HUES64 (cell line): ENCODE data around the gene METRN.

Experiments used
- H3K27ac ChIP-seq: 2 replicates; pipeline ENCODE4 v1.7.0; 2013; ENCODE audit warnings: low read depth, low read length, inconsistent platforms
- H3K27me3 ChIP-seq: 2 replicates; pipeline ENCODE4 v1.6.1; 2013; ENCODE audit warnings: mild to moderate bottlenecking, low read length; ENCODE audit not compliant: insufficient read depth
- H3K36me3 ChIP-seq: 2 replicates; pipeline ENCODE4 v1.6.1; 2013; ENCODE audit warnings: mild to moderate bottlenecking, low read length; ENCODE audit not compliant: insufficient read depth
- H3K4me1 ChIP-seq: 2 replicates; pipeline ENCODE4 v1.6.1; 2013; ENCODE audit warnings: mild to moderate bottlenecking, low read length, moderate library complexity; ENCODE audit not compliant: insufficient read depth
- H3K4me3 ChIP-seq: 2 replicates; pipeline ENCODE4 v1.5.1; 2013; ENCODE audit warnings: mild to moderate bottlenecking, low read length, moderate library complexity
- H3K9ac ChIP-seq: 2 replicates; pipeline ENCODE4 v1.6.1; 2013; ENCODE audit warnings: mild to moderate bottlenecking, low read depth, low read length
- H3K9me3 ChIP-seq: 2 replicates; pipeline ENCODE4 v1.6.1; 2013; ENCODE audit warnings: low read depth, low read length; ENCODE audit not compliant: insufficient read depth
- WGBS: fragments of 150-250, 120-280 bp; methylation state at CpG from one replicate; pipeline ENCODE4 v1.1.7; 2013; ENCODE audit warnings: missing lambda C conversion rate; 5-methylcytosine and 5-hydroxymethylcytosine counted together

The METRN gene

DNA sequence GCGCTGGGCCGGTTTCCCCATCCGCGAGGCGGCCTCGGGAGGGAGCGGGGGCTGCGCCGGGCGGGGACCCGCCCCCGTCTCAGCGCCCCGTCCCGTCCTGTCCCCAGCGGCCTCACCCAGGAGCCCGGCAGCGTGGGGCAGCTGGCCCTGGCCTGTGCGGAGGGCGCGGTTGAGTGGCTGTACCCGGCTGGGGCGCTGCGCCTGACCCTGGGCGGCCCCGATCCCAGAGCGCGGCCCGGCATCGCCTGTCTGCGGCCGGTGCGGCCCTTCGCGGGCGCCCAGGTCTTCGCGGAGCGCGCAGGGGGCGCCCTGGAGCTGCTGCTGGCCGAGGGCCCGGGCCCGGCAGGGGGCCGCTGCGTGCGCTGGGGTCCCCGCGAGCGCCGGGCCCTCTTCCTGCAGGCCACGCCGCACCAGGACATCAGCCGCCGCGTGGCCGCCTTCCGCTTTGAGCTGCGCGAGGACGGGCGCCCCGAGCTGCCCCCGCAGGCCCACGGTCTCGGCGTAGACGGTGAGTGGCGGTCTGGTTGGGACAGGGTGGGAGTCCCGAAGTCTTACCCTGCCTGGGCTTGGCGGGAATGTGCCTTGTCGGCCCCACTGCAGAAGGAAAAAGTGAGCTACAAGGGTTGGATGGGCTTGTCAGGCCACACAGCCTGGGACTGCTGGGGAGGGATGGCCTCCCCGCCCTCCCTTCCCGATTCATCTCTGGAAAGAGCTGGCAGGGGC, 720 bp downstream of the METRN start:
- H3K36me3 ChIP-seq = no peaks in the 10 kb centered on the region
- H3K9me3 ChIP-seq = no peaks in the 10 kb centered on the region
- 4% methylated on average over 74 of the region's 74 CpGs for WGBS
- H3K4me1 ChIP-seq = peaks cover 18% of the 10 kb centered on the region; the same call in 1 of the 2 replicates
- H3K27me3 ChIP-seq = peaks cover 46% of the 10 kb centered on the region
- H3K4me3 ChIP-seq = peak overlapping the region; percentile 66
- H3K27ac ChIP-seq = no peak overlapping the region
- peak overlapping the region; percentile 57 for H3K9ac ChIP-seq

DNA sequence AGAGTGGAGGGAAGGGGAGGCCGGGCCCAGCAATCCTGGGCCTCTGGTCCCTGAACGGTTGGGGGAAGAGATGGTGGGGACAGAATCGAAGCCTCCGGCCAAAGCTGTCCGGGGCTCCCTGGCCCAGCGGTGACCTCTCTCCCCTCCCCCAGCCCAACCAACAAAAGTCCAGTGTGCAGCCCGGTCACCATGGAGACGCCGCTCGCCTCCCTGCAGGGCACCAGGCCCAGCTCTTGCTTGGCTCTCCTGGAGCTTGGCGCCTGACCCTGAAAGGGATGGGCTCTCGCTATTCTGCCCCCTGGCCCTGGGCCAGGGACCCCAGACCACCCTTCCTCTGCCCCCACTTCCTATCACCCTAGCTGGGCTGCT, 1.3 kb downstream of the METRN start:
- H3K4me1 ChIP-seq = peaks cover 18% of the 10 kb centered on the region; the same call in 1 of the 2 replicates
- H3K27ac ChIP-seq = no peak overlapping the region
- peaks cover 40% of the 10 kb centered on the region for H3K27me3 ChIP-seq
- WGBS = 14% methylated on average over 11 of the region's 12 CpGs
- H3K4me3 ChIP-seq = peak overlapping the region; percentile 66
- H3K36me3 ChIP-seq = no peaks in the 10 kb centered on the region
- H3K9me3 ChIP-seq = no peaks in the 10 kb centered on the region
- H3K9ac ChIP-seq = 0 out of 2 replicates have a peak overlapping the region, but pooled peaks have one; percentile 37

DNA sequence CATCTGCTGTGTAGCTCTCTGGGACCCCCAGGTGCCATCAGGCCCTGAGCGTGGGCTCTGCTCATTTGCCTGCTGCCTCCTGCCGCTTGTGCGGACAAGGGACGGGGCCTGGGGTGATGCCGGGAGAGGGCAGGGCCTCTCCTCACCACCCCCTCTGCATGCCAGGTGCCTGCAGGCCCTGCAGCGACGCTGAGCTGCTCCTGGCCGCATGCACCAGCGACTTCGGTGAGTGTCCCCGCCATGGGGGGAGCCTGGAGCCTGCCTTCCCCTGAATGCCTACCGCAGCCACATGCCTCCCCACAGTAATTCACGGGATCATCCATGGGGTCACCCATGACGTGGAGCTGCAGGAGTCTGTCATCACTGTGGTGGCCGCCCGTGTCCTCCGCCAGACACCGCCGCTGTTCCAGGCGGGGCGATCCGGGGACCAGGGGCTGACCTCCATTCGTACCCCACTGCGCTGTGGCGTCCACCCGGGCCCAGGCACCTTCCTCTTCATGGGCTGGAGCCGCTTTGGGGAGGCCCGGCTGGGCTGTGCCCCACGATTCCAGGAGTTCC, 1.9 kb downstream of the METRN start:
- Histone ChIP-seq H3K4me1 (peaks cover 18% of the 10 kb centered on the region; the same call in 1 of the 2 replicates), H3K27ac (no peak overlapping the region), H3K27me3 (peaks cover 38% of the 10 kb centered on the region), H3K9me3 (no peaks in the 10 kb centered on the region), H3K36me3 (no peaks in the 10 kb centered on the region), H3K4me3 (peak overlapping the region; percentile 66; the same call in 1 of the 2 replicates), H3K9ac (no peak overlapping the region)
- WGBS = 89% methylated on average over 29 of the region's 29 CpGs

DNA sequence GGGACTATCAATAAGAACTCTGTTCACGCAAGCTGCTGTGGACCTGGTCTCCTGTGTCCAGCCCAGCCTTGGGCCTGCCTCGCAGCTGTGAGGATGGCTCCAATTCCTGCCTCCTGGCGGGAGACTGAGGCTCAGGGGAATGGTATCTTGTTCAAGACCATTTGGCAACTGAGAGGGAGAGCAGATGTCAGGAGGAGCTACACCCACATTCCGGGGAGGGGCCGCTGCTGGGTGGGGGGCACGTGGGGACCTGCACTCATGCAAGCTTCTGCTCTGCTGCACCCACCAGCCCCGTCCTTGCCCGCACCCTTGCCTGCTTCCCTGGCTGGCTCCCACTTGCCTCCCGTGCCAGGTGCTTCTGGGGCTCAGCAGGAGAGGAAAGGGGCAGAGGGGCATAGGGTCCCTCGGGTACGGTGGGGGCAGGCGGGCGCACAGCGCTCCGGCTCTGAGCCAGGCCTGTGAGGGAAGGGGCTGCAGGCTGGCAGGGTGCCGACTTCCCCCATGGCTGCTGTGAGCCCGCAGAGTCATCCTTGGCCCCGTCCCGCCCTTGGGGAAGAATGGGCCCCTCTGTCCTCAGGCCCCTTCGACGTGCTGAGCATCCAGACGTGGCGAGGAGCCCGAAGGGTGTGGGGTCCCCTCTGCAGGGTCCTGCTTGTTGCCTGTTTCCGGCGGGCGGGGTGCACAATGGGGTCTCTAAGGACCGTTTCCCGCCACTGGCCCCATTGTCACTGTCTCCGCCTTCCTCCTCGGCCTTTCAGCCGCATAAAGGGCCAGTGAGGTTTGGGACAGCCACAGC, 2.7 kb downstream of the METRN start:
- Histone ChIP-seq H3K4me1 (peaks cover 18% of the 10 kb centered on the region; the same call in 1 of the 2 replicates), H3K27me3 (peaks cover 36% of the 10 kb centered on the region)

DNA sequence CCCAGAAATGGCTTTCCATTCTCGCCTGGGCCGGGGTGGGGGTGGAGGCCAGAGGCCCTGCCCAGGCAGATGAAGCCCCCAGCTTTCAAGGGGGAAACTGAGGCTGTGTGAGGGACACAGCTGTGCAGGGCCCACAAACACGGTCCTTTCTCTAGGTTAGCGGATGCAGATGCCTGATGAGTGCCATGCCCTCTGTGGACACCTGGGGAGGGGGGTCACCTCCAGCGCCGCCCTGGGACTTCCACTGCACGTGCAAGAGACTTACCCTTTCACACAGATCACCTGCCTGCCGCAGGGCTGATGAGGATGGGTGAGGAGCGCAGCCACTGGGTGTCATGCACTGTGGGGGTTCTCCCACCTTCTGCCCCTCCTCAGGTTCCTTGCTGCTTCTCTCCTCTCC, 3.5 kb downstream of the METRN start:
- Histone ChIP-seq H3K4me3 (no peak overlapping the region), H3K4me1 (peaks cover 18% of the 10 kb centered on the region; the same call in 1 of the 2 replicates), H3K36me3 (peaks cover 4% of the 10 kb centered on the region; the same call in 1 of the 2 replicates), H3K9ac (no peak overlapping the region), H3K27me3 (peaks cover 36% of the 10 kb centered on the region), H3K27ac (no peak overlapping the region), H3K9me3 (no peaks in the 10 kb centered on the region)
- WGBS = 92% methylated on average over 9 of the region's 9 CpGs

More for the DNA sequence above, 2.7 kb downstream of the METRN start:
- 76% methylated on average over 32 of the region's 32 CpGs for WGBS
- no peak overlapping the region for H3K4me3 ChIP-seq
- H3K27ac ChIP-seq = no peak overlapping the region
- no peaks in the 10 kb centered on the region for H3K36me3 ChIP-seq
- H3K9ac ChIP-seq = no peak overlapping the region
- no peaks in the 10 kb centered on the region for H3K9me3 ChIP-seq

DNA sequence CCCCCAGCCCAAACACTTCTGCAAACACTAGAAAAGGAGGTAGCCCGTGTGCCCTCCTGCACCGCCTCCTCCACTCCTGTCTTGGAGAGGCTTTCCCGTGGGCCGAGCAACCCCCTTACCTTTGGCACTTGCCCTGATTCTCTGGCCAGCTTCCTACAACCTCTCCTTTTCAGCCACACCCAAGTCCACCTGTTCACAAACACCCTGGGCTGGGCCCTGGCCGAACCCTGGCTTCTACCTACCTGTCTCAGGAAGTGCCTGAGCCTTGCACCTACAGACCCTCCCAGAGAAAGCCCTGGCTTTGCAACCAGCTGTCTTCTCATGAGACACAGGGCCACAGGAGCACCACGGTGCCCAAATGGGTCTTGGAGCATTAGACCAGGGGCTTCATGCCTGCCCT, 4.0 kb downstream of the METRN start:
- H3K9ac ChIP-seq = no peak overlapping the region
- peaks cover 31% of the 10 kb centered on the region for H3K27me3 ChIP-seq
- H3K36me3 ChIP-seq = peaks cover 5% of the 10 kb centered on the region; the same call in 1 of the 2 replicates
- no peaks in the 10 kb centered on the region for H3K9me3 ChIP-seq
- H3K4me3 ChIP-seq = no peak overlapping the region
- H3K27ac ChIP-seq = no peak overlapping the region
- peaks cover 18% of the 10 kb centered on the region; the same call in 1 of the 2 replicates for H3K4me1 ChIP-seq
- WGBS = 92% methylated on average over 6 of the region's 6 CpGs

DNA sequence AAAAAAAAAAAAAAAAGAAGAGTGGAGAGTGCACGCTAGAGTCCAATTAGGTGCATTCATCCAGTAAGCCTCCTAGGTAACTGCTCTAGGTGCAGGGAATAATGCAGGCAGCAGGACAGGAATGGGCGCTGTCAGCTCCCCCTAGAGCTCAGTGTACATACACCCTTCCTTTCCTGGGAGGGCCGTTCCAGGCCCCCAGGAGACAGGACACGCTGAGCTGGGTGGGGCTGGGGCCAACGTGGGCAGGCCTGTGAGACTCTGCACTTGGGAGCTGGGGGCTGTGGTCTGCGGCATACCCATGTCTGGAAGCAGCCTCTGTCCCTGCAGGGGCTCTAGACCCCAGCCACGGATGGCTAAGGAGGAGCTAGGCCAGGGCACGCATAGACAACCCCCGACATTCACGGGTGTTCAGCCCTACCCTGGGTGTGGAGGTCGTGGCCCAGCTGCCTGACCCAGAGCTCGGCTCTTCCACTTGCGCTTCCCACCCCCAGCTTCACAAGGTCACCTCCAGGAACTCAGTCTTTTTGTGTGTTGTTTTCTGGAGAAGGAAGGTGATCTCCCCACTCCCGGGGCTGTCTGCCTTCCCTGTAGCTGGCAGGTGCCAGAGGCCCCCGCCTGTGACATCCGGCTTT, 5.0 kb downstream of the METRN start:
- H3K4me3 ChIP-seq = peak overlapping the region; percentile 93
- peaks cover 23% of the 10 kb centered on the region for H3K27me3 ChIP-seq
- WGBS = 25% methylated on average over 16 of the region's 16 CpGs
- H3K4me1 ChIP-seq = peaks cover 18% of the 10 kb centered on the region; the same call in 1 of the 2 replicates
- H3K27ac ChIP-seq = no peak overlapping the region
- peak overlapping the region; percentile 94; the same call in 1 of the 2 replicates for H3K9ac ChIP-seq
- H3K9me3 ChIP-seq = no peaks in the 10 kb centered on the region
- peaks cover 5% of the 10 kb centered on the region; the same call in 1 of the 2 replicates for H3K36me3 ChIP-seq

DNA sequence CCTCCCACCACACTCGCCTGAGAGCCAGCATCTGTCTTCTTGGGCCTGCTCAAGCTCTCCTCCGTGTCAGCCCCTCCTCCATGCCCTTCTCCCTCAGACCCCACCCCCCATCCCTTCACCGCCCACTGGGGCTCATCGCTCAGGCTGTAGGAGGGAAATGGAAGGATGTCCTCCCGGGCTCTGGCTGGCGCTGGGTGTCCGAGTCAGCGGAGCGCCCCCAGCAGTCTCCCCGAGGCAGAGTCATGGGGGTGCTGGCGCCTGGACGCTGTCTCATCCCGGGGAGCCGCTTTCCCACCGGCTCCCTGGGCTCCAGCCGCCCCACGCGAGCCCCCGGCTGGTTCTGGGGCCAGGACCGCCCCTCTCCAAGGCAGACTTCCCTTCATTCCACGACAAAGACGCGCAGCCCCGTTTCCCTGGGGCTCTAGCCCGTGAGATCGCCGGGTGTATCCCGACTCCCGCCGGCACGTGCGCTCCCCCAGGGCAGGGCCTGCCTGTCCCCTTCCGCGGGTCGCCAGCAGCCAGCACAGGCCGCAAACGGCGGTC, 5.6 kb downstream of the METRN start:
- Histone ChIP-seq H3K9ac (peak overlapping the region; percentile 94), H3K4me1 (peaks cover 18% of the 10 kb centered on the region; the same call in 1 of the 2 replicates), H3K36me3 (peaks cover 5% of the 10 kb centered on the region; the same call in 1 of the 2 replicates)

DNA sequence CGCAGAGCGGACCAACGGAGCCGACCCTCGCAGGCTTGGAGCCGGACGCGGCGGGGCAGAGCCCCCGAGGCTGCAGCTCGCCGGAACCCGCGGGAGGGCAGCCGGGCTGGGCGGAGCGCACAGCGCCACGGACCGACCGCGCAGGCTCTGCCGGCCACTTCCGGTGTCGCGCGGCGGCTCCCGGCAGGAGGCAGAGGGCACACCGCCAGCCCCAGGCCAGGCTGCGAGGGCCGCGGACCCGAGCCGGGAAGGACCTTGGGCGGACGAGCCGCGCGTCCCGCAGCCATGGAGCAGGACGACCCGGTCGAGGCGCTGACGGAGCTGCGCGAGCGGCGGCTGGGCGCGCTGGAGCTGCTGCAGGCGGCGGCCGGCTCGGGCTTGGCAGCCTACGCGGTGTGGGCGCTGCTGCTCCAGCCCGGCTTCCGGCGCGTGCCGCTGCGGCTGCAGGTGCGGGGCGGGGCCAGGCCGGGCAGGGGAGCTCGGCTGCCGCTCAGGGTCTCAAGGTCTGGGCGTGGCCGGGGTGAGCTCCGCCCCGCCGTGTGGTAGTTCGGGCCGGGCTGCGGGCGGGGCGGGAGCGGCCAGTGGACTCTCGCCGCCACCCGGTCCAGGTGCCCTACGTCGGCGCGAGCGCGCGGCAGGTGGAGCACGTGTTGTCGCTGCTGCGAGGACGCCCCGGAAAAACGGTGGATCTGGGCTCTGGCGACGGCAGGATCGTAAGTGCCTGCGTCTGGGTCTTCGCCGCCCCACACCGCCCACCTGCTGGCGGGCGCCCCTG, 6.3 kb downstream of the METRN start, which contains the start of gene ANTKMT:
ANTKMT (plus strand) TSS at position 157 of the 775 bp plus-strand sequence; CDS start at position 286, 129 bp downstream.
- H3K36me3 ChIP-seq = peaks cover 5% of the 10 kb centered on the region; the same call in 1 of the 2 replicates
- peak within 1 kb of the TSS; percentile 94 for H3K27ac ChIP-seq
- peaks cover 23% of the 10 kb centered on the region for H3K27me3 ChIP-seq
- H3K4me1 ChIP-seq = peaks cover 14% of the 10 kb centered on the region; the same call in 1 of the 2 replicates
- peak within 1 kb of the TSS; percentile 94 for H3K9ac ChIP-seq
- 9% methylated on average over 106 of the region's 106 CpGs for whole genome bisulfite sequencing
- peak within 1 kb of the TSS; percentile 93 for H3K4me3 ChIP-seq
- no peaks in the 10 kb centered on the region for H3K9me3 ChIP-seq

More for the DNA sequence above, 5.6 kb downstream of the METRN start:
- under 1% methylated on average over 36 of the region's 38 CpGs for WGBS
- Histone ChIP-seq H3K9me3 (no peaks in the 10 kb centered on the region), H3K27me3 (peaks cover 23% of the 10 kb centered on the region), H3K4me3 (peak overlapping the region; percentile 93), H3K27ac (peak overlapping the region; percentile 94)
